Endothelial cell of umbilical vein (primary cell): Measurements from ENCODE around the gene CDC42EP3. TPM values are rescaled to one million over a fixed set of nuclear protein-coding genes. Genes with fewer than 3 reads are reported as not detected.

ENCODE experiments used
- BruUV-seq: library from RNA; stranded (reverse); fragments of 400-500 nt; replicated peaks from 2 replicates; lab custom pipeline; 2021; lab: Mats Ljungman, UMichigan
- CTCF ChIA-PET: fragments of 300-600, 350-600 bp; sonication (Branson Sonifier 250); formaldehyde crosslinking; loops from one replicate; lab custom pipeline; 2021; ENCODE audit warnings: antibody characterized with exemption, inconsistent platforms; lab: Charles Lee
- POLR2A ChIA-PET: fragments of 300-600, 350-600 bp; sonication (Branson Sonifier 250); formaldehyde crosslinking; loops from one replicate; lab custom pipeline; 2021; ENCODE audit warnings: antibody characterized with exemption, inconsistent platforms; lab: Charles Lee
- DNase-seq: peaks from one replicate; pipeline ENCODE4 v3.0.0-alpha.2; 2011; ENCODE audit warnings: low read depth, low spot score
- FAIRE-seq: peaks from 2 replicates; lab custom pipeline; 2011; peaks lifted over from hg19 to GRCh38; lab: Jason Lieb, UNC
- H2AFZ ChIP-seq: 2 replicates; pipeline ENCODE4 v1.6.0; 2012; ENCODE audit warnings: low read depth, low read length, control low read depth, inconsistent platforms
- H3K27ac ChIP-seq: 2 replicates; pipeline ENCODE4 v1.5.1; 2011; ENCODE audit warnings: low read depth, mild to moderate bottlenecking, control low read depth, low read length, moderate library complexity; ENCODE audit not compliant: insufficient read depth
- H3K27me3 ChIP-seq, 2 experiments: 2 replicates each; pipeline versions ENCODE4 v1.6.0 to v1.6.1; 2011; ENCODE audit warnings: low read length in 2 of 2, mixed read lengths in 1 of 2; ENCODE audit not compliant: control insufficient read depth in 2 of 2, insufficient read depth in 2 of 2
- H3K36me3 ChIP-seq, 2 experiments: 2 replicates in 1 of 2; 3 replicates in 1 of 2; pipeline ENCODE4 v1.5.1; 2011; ENCODE audit warnings: low read length in 2 of 2, mild to moderate bottlenecking in 1 of 2, moderate library complexity in 1 of 2; ENCODE audit not compliant: control insufficient read depth in 2 of 2, insufficient read depth in 2 of 2; ENCODE audit errors: extremely low read depth in 1 of 2
- H3K4me1 ChIP-seq: 3 replicates; pipeline ENCODE4 v1.5.1; 2011; ENCODE audit warnings: mild to moderate bottlenecking, low read length; ENCODE audit not compliant: control insufficient read depth, insufficient read depth; ENCODE audit errors: extremely low read depth
- H3K4me2 ChIP-seq: 2 replicates; pipeline ENCODE4 v1.6.1; 2011; ENCODE audit warnings: low read length, control low read depth, mixed read lengths; ENCODE audit not compliant: insufficient read depth
- H3K4me3 ChIP-seq, 3 experiments: fragments of 200-600 bp in 1 of 3; sonication (generic), shearing (Covaris generic) in 1 of 3; replicated peaks in 1 of 3; 2 replicates each; pipeline ENCODE4 v1.5.1; 2011 to 2016; ENCODE audit warnings: control low read depth in 3 of 3, low read length in 3 of 3, mild to moderate bottlenecking in 2 of 3, inconsistent platforms in 1 of 3, low read depth in 1 of 3, moderate library complexity in 1 of 3; ENCODE audit not compliant: insufficient read depth in 1 of 3
- H3K79me2 ChIP-seq: 2 replicates; pipeline ENCODE4 v1.6.0; 2012; ENCODE audit warnings: low read length, inconsistent platforms; ENCODE audit not compliant: control insufficient read depth, insufficient read depth
- H3K9ac ChIP-seq: replicated peaks from 2 replicates; pipeline ENCODE3; 2011; ENCODE audit warnings: low read length, control low read depth; ENCODE audit not compliant: insufficient read depth; ENCODE audit errors: extremely low read depth
- H3K9me1 ChIP-seq: replicated peaks from 3 replicates; pipeline ENCODE4 v1.6.0; 2011; ENCODE audit warnings: mild to moderate bottlenecking, low read length; ENCODE audit not compliant: control insufficient read depth, insufficient read depth; ENCODE audit errors: extremely low read depth
- H3K9me3 ChIP-seq: replicated peaks from 2 replicates; pipeline ENCODE4 v1.5.1; 2012; ENCODE audit warnings: low read length, inconsistent platforms; ENCODE audit not compliant: control insufficient read depth, insufficient read depth
- H4K20me1 ChIP-seq: replicated peaks from 2 replicates; pipeline ENCODE3; 2011; ENCODE audit warnings: mild to moderate bottlenecking, low read length; ENCODE audit not compliant: control insufficient read depth, insufficient read depth; ENCODE audit errors: extremely low read depth
- CTCF ChIP-seq, 2 donors: IDR thresholded peaks; 1 replicate in 1 of 2; 2 replicates in 1 of 2; pipeline ENCODE4 v1.5.1; 2011; ENCODE audit warnings: low read length in 2 of 2, mild to moderate bottlenecking in 2 of 2, moderate library complexity in 2 of 2, control low read depth in 1 of 2, inconsistent platforms in 1 of 2, low read depth in 1 of 2; ENCODE audit not compliant: insufficient read depth in 1 of 2; ENCODE audit errors: extremely low read depth in 1 of 2
- EZH2 ChIP-seq: IDR thresholded peaks from 2 replicates; pipeline ENCODE4 v1.6.1; 2012; ENCODE audit warnings: borderline replicate concordance, low read depth, mild to moderate bottlenecking, moderate library complexity, low read length, inconsistent platforms; ENCODE audit not compliant: severe bottlenecking
- FOS ChIP-seq: IDR thresholded peaks from 2 replicates; pipeline ENCODE4 v1.6.1; 2011; ENCODE audit warnings: mild to moderate bottlenecking, low read length, moderate library complexity, borderline replicate concordance; ENCODE audit not compliant: insufficient read depth
- GATA2 ChIP-seq: IDR thresholded peaks from 2 replicates; pipeline ENCODE4 v1.7.0; 2011; ENCODE audit warnings: low read depth, mild to moderate bottlenecking, moderate library complexity, mixed read lengths, low read length; ENCODE audit not compliant: insufficient read length, insufficient read depth
- JUN ChIP-seq: IDR thresholded peaks from 2 replicates; pipeline ENCODE4 v1.6.1; 2011; ENCODE audit warnings: borderline replicate concordance, low read depth; ENCODE audit not compliant: insufficient read length, insufficient read depth
- MYC ChIP-seq: IDR thresholded peaks from one replicate; pipeline ENCODE4 v1.6.1; 2011; ENCODE audit warnings: mild to moderate bottlenecking, low read depth, low read length
- POLR2A ChIP-seq: IDR thresholded peaks from 2 replicates; pipeline ENCODE4 v1.6.1; 2012; ENCODE audit warnings: low read depth, mild to moderate bottlenecking, control low read depth, low read length
- POLR2AphosphoS5 ChIP-seq: IDR thresholded peaks from 2 replicates; pipeline ENCODE4 v1.6.1; 2012; ENCODE audit warnings: low read depth, mild to moderate bottlenecking, control low read depth, low read length, moderate library complexity; ENCODE audit not compliant: insufficient read depth
- dilution Hi-C: fragments of 300-500 bp; cut with MboI; formaldehyde crosslinking; loops from one replicate; pipeline ENCODE4 v1.15.0; 2019; ENCODE audit warnings: low sequenced_read_pairs; ENCODE audit not compliant: extremely low pct_ligation_motif_present
- intact Hi-C: fragments of 100-400 bp; cut with micrococcal nuclease; formaldehyde crosslinking; loops from one replicate; pipeline ENCODE4 v1.10.0; 2022
- polyA plus RNA-seq, 4 experiments: library from polyadenylated mRNA; depleted of rRNA in 3 of 4; stranded (reverse) in 3 of 4; unstranded in 1 of 4; fragments of >200 nt; gene quantifications; 2 replicates each; pipeline versions ENCODE4 v1.2.1 to v1.2.3, GENCODE V29; 2011 to 2012; ENCODE audit warnings: missing spikeins in 1 of 4
- total RNA-seq: library from RNA; stranded (reverse); gene quantifications from 2 replicates; pipeline ENCODE4 v1.2.3, GENCODE V29; 2021
- TF ChIP-seq, protein P1 (sequence below): IDR thresholded peaks from 2 replicates; pipeline ENCODE4 v1.6.1; 2011; ENCODE audit not compliant: insufficient read depth, insufficient read length

CDC42EP3 gene
- total and polyA plus RNA-seq, 2 donors (not counting 3 experiments of a cell fraction or from before 2014, with no cell fraction given) = 14.6 to 54.7 TPM

DNA sequence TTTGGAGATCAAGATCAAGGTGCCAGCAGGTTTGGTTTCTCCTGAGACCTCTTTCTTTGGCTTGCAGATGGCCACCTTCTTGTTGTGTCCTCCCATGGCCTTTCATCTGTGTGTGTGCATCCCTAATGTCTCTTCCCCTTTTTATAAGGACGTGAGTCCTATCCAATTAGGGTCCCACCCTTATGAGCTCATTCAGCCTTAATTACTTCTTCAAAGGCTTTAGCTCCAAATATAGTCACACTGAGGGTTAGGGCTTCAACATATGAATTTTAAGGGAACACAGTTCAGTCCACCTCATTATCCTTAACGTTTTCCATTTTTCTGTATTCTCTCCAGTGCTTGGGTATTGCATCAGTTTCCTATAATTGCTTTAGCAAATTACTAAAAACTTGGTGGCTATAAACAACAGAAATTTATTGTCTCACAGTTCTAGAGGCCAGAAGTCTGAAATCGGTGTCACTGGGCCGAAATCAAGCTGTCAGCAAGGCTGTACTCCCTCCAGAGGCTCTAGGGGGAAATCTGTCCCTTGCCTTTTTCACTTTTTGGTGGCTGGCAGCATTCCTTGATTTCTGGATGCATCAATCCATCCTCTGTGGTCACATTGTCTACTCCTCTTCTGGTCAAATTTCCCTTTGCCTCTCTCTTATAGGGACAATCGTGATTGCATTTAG is 34.1 kb downstream of the CDC42EP3 start:
- intact Hi-C loops = loop anchor here (1.0 kb wide), 1 partner anchor 23 kb away; no protein-coding TSS in a partner anchor
- ChIA-PET CTCF (interaction anchor here (0.9 to 1.2 kb wide), 2 partner anchors 195 to 240 kb away, joined by 3 to 5 read pairs; no protein-coding TSS in a partner anchor), POLR2A (no interaction called here)
- Histone ChIP-seq H3K79me2 (peaks cover 3% of the 10 kb centered on the region), H3K4me2 (no peak overlapping the region), H3K4me3 (no peak overlapping the region), H3K27me3 (no peaks in the 10 kb centered on the region), H3K9me1 (no peaks in the 10 kb centered on the region), H3K27ac (no peak overlapping the region), H2AFZ (no peak overlapping the region), H3K9me3 (no peaks in the 10 kb centered on the region), H4K20me1 (no peaks in the 10 kb centered on the region), H3K9ac (no peak overlapping the region), H3K36me3 (no peaks in the 10 kb centered on the region), H3K4me1 (peaks cover 19% of the 10 kb centered on the region)
- TF ChIP-seq FOS = no peak
- no TSS peak for BruUV-seq
- FAIRE-seq (no peak), DNase-seq (no peak)
- dilution Hi-C loops = no loop called here

DNA sequence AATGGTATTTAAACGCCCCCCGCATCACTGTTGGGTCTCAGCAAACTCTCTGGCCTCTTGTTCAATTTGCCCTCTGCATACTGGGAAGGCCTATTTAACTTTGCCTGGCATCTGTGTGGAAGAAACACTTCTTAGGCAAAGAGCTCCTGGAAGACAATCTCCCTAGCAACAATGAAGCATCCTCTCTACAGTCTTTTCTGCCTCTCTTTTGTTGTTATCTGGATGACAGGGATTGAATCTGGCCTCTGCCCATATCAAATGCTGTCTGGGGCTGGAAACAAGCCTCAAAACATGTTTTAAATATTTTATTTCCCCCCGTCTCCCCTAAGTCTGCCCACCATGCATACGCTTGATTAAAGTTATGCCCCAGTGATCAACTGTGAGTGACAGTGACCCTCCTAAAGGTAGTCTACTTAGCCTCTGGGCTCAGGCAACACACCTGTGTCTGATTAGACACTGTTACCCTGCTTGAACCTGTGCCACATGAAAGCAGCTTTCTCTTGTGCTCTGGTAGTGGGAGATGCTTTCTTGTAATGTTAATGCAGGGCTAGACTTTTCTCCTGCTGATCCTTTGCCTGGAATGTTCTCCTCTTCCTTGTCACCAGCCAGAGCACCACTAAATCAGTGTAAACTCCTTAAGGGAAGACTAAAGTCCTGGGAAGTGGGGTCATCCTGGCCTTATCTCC is 34.9 kb downstream of the CDC42EP3 start:
- H3K9ac ChIP-seq = no peak overlapping the region
- no peaks in the 10 kb centered on the region for H3K79me2 ChIP-seq
- no peak overlapping the region for H3K27ac ChIP-seq
- CTCF ChIA-PET = no interaction called here
- H3K9me3 ChIP-seq = no peaks in the 10 kb centered on the region
- H3K27me3 ChIP-seq = no peaks in the 10 kb centered on the region
- dilution Hi-C loops (no loop called here), intact Hi-C loops (loop anchor here (1.0 kb wide), 1 partner anchor 22 kb away; no protein-coding TSS in a partner anchor)
- H3K9me1 ChIP-seq = no peaks in the 10 kb centered on the region
- H4K20me1 ChIP-seq = no peaks in the 10 kb centered on the region
- no TSS peak for BruUV-seq
- no peaks in the 10 kb centered on the region for H3K36me3 ChIP-seq
- TF ChIP-seq JUN (no peak), POLR2AphosphoS5 (no peak), FOS (no peak), POLR2A (no peak), GATA2 (no peak), EZH2 (no peak), CTCF (IDR thresholded peaks at IDR 0.05; ENCODE audit: extremely low read depth in 1 of 2, insufficient read depth in 1 of 2, low read depth in 1 of 2, low read length in 2 of 2) (no peak), MYC (no peak)
- TF ChIP-seq, protein P1, sequence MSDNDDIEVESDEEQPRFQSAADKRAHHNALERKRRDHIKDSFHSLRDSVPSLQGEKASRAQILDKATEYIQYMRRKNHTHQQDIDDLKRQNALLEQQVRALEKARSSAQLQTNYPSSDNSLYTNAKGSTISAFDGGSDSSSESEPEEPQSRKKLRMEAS = no peak
- no peak overlapping the region for H3K4me2 ChIP-seq
- DNase-seq = no peak
- POLR2A ChIA-PET = no interaction called here
- peaks cover 19% of the 10 kb centered on the region for H3K4me1 ChIP-seq
- no peak overlapping the region for H2AFZ ChIP-seq
- no peak overlapping the region for H3K4me3 ChIP-seq
- peak; percentile 15 for FAIRE-seq
